Heart right ventricle (tissue), 16 donors: ENCODE results near the gene SFMBT2. TPM values are rescaled to one million over a fixed set of nuclear protein-coding genes. Genes with fewer than 3 reads are reported as not detected.

Experiments
- ATAC-seq, 8 donors: fragments of 200-7000 bp; cut with Tn5 transposase; one replicate each; pipeline ENCODE4 v1.9.1; 2020; ENCODE audit warnings: mild to moderate bottlenecking in 8 of 8, moderate library complexity in 8 of 8, moderate number of reproducible peaks in 1 of 8
- DNase-seq, 2 donors: peaks; one replicate each; pipeline ENCODE4 v3.0.0-alpha.2; 2020
- H3K27ac ChIP-seq, 10 donors: fragments of 200-600 bp; sonication (generic) in 2 of 10; one replicate each; pipeline versions ENCODE4 v1.5.0 to v1.8.0; 2020 to 2022; ENCODE audit warnings: mild to moderate bottlenecking in 3 of 10
- H3K27me3 ChIP-seq, 7 donors: fragments of 200-600 bp; one replicate each; pipeline ENCODE4 v1.8.0; 2021 to 2022; ENCODE audit warnings: mild to moderate bottlenecking in 2 of 7
- H3K36me3 ChIP-seq, 9 donors: fragments of 200-600 bp; sonication (generic) in 1 of 9; one replicate each; pipeline versions ENCODE4 v1.5.0 to v1.8.0; 2020 to 2022; ENCODE audit warnings: mild to moderate bottlenecking in 2 of 9
- H3K4me1 ChIP-seq, 9 donors: fragments of 200-600 bp; sonication (generic) in 1 of 9; one replicate each; pipeline versions ENCODE4 v1.5.0 to v1.8.0; 2020 to 2022; ENCODE audit warnings: mild to moderate bottlenecking in 4 of 9
- H3K4me3 ChIP-seq, 10 donors: fragments of 200-600 bp; sonication (generic) in 2 of 10; one replicate each; pipeline versions ENCODE4 v1.5.0 to v1.8.0; 2020 to 2022; ENCODE audit warnings: mild to moderate bottlenecking in 7 of 10, moderate library complexity in 2 of 10
- H3K9me3 ChIP-seq, 11 donors: fragments of 200-600 bp in 10 of 11; sonication (generic) in 2 of 11; one replicate each; pipeline versions ENCODE4 v1.5.0 to v1.8.0; 2013 to 2022; ENCODE audit warnings: mild to moderate bottlenecking in 2 of 11, control low read depth in 1 of 11, moderate library complexity in 1 of 11
- WGBS, 2 donors: extraction: QIAGEN DNeasy Blood & Tissue Kit; methylation state at CpG; one replicate each; pipeline ENCODE4 v1.1.7; 2013; ENCODE audit warnings: inconsistent platforms in 1 of 2; 5-methylcytosine and 5-hydroxymethylcytosine counted together
- intact Hi-C, 10 donors: fragments of 100-400 bp; cut with DNase I; formaldehyde crosslinking; loops; one replicate each; pipeline versions ENCODE4 v1.11.1 to v1.14.2; 2022
- polyA plus RNA-seq, 2 donors: library from polyadenylated mRNA; stranded (reverse); fragments of 200-250 nt; gene quantifications; one replicate each; pipeline ENCODE4 v1.2.3, GENCODE V29; 2013
- total RNA-seq, 10 donors: library from RNA; stranded (reverse); fragmentation: NEBNext Ultra II Directional in 3 of 10; extraction: Animal tissue kit (Norgen Biotek cat#: 25700) in 3 of 10; gene quantifications; one replicate each; pipeline versions ENCODE4 v1.2.1 to v1.2.4, GENCODE V29; 2021 to 2023
- TF ChIP-seq, protein P1 (sequence below), 9 donors: fragments of 200-600 bp; sonication (generic) in 2 of 9; IDR thresholded peaks; one replicate each; pipeline versions ENCODE4 v1.5.0 to v1.8.0; 2021 to 2022; ENCODE audit warnings: antibody characterized with exemption in 9 of 9, mild to moderate bottlenecking in 5 of 9, moderate library complexity in 1 of 9
- donor health status: Arrhythmogenic right ventricular cardiomyopathy.
- donor health status: ischemic (EF 13 %, LVEDD 7.1; RV severe dilation, severe dysfunction).
- donor health status: healthy with polysubstance abuse.
- donor health status: DM: no; HTN: yes; CAD: no.
- donor health status: DM: no; HTN: no; CAD: no.
- donor health status: ischemic (EF 25% LVEDD 6.9; RV normal size, moderate dysfunction).
- donor health status: ischemic (EF 25% LVEDD 5.7; RV mildly dilated, moderate dysfunction).
- donor health status: healthy.
- donor health status: DM: yes; HTN: yes; CAD: no.
- donor health status: Ischemic cardiomyopathy.
- donor health status: ischemic (EF 35%, LVEDD 5.7; RV mildly dilated, moderate dysfunction).
- donor health status: nonischemic (EF 11% LVEDD 7.7; RV severe dilation, severe dysfunction).
- donor health status: DM: yes; HTN: yes; CAD: no.
- donor health status: PGD.
- donor health status: ischemic (EF 29% LVEDD 5.4; RV normal size, mild dysfunction).
- donor health status: nonischemic (EF 23%, LVEDD 6.1; RV moderate dilation, normal function).

The SFMBT2 gene
- total and polyA plus RNA-seq, 12 donors: 4.1 to 14.2 (median 10.0) TPM

DNA sequence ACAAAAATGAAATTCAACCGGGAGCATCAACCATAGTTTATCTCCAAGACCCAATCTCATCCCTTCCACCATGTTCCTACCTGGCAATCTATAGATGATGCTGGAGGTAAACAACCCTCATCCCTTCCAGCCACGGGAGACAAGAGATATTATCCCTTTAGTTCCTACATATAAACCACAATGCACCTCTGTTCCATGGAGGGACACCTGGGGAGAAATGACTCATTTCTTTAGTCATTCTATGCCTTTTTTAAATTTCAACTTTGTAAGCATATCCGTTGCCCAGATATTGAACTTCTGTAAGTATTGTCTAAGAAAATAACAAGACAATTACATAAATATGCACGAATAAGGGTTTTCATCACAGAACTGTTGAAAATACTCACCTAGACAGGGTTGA lies 15.5 kb upstream of the SFMBT2 start:
- no peak overlapping the region for H3K27ac ChIP-seq
- H3K36me3 ChIP-seq: no peaks in the 10 kb centered on the region
- H3K9me3 ChIP-seq: no peaks in the 10 kb centered on the region
- H3K4me1 ChIP-seq: no peaks in the 10 kb centered on the region
- no peak overlapping the region for H3K4me3 ChIP-seq
- ATAC-seq: no peak
- TF ChIP-seq, protein P1, sequence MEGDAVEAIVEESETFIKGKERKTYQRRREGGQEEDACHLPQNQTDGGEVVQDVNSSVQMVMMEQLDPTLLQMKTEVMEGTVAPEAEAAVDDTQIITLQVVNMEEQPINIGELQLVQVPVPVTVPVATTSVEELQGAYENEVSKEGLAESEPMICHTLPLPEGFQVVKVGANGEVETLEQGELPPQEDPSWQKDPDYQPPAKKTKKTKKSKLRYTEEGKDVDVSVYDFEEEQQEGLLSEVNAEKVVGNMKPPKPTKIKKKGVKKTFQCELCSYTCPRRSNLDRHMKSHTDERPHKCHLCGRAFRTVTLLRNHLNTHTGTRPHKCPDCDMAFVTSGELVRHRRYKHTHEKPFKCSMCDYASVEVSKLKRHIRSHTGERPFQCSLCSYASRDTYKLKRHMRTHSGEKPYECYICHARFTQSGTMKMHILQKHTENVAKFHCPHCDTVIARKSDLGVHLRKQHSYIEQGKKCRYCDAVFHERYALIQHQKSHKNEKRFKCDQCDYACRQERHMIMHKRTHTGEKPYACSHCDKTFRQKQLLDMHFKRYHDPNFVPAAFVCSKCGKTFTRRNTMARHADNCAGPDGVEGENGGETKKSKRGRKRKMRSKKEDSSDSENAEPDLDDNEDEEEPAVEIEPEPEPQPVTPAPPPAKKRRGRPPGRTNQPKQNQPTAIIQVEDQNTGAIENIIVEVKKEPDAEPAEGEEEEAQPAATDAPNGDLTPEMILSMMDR (IDR thresholded peaks at IDR 0.05): no peak
- WGBS, 2 donors: 81 to 82% methylated on average over 4 of the region's 4 CpGs
- peaks cover 0 to 39% (median 8%) of the 10 kb centered on the region in 7 donors for H3K27me3 ChIP-seq
- intact Hi-C loops: loop anchor here in 1 of 10 donors (10.0 kb wide), 1 partner anchor 742 kb away; no protein-coding TSS in a partner anchor
- no peak for DNase-seq

DNA sequence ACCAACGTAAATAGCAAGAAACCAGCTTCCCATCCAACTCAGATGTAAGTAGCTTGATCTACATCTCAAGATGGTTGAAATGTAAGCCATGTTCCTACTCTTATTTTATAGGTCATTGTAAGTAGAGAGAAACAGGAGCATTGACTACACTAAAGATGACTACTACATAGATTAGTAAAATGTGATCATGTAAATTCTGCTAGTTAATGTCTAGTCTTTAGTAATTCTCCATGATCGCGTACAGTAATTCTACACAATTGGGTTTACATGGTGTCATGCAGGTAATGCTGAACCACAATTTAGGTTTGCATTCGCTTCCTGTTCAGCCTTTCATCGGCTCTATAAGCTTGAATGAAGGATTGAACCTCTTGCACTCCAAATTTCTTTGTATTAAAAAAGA lies 14.9 kb upstream of the SFMBT2 start:
- intact Hi-C loops: loop anchor here in 1 of 10 donors (10.0 kb wide), 1 partner anchor 741 kb away; no protein-coding TSS in a partner anchor
- peaks cover 0 to 39% (median 8%) of the 10 kb centered on the region in 7 donors for H3K27me3 ChIP-seq

DNA sequence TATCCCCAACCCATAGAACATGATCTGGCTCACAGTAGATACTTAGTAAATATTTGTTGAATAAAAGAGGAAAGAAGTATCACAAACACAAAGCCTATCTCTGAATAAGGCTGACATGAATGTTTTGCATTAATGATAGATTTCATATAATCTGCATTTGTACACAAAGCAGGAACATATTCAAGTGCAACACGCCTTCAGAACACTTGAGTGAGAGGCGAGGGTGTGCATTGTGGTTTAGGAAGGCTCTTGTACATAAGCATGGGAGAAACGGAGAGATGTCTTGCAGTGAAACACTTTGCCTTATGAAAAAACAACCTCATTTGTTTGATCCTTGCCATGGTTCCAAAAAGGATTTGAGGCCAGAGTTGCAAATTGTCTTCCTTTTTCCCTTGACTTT lies 14.1 kb upstream of the SFMBT2 start:
- ATAC-seq (no peak), DNase-seq (no peak)
- Histone ChIP-seq H3K27me3 (peaks cover 0 to 43% (median 12%) of the 10 kb centered on the region in 7 donors), H3K4me3 (no peak overlapping the region), H3K36me3 (no peaks in the 10 kb centered on the region), H3K9me3 (no peaks in the 10 kb centered on the region), H3K27ac (no peak overlapping the region), H3K4me1 (no peaks in the 10 kb centered on the region)
- TF ChIP-seq, protein P1 (IDR thresholded peaks at IDR 0.05): no peak
- 87 to 93% methylated on average over 3 of the region's 3 CpGs for WGBS, 2 donors
- intact Hi-C loops: loop anchor here in 1 of 10 donors (10.0 kb wide), 1 partner anchor 740 kb away; no protein-coding TSS in a partner anchor

More for the DNA sequence above, 14.9 kb upstream of the SFMBT2 start:
- WGBS, 2 donors: 96 to 97% methylated on average over 5 of the region's 5 CpGs
- no peaks in the 10 kb centered on the region for H3K36me3 ChIP-seq
- no peaks in the 10 kb centered on the region for H3K4me1 ChIP-seq
- TF ChIP-seq, protein P1 (IDR thresholded peaks at IDR 0.05): no peak
- DNase-seq: no peak
- H3K9me3 ChIP-seq: no peaks in the 10 kb centered on the region
- no peak overlapping the region for H3K4me3 ChIP-seq
- ATAC-seq: no peak
- no peak overlapping the region for H3K27ac ChIP-seq

DNA sequence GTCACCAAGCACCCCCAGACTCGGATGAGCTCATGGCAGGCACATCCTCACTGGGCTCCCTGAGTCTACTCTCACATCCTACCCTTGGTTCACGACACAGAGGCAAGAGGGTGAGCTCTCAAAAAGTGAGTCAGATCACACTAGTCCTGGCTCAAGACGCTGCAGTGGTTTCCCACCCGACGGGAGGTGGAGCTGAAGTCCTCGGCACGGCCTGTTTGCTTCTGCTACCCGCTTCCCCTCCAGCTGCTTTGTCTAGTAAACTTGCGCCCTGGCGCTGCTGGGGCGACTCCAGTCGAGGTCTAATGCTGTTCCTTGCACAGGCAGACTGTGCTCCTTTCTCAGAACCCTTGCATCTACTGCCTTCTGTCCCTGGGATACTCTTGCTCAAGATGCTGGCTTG lies 13.5 kb upstream of the SFMBT2 start:
- intact Hi-C loops: loop anchor here in 1 of 10 donors (10.0 kb wide), 1 partner anchor 740 kb away; no protein-coding TSS in a partner anchor
- no peak overlapping the region for H3K4me3 ChIP-seq
- H3K27me3 ChIP-seq: peaks cover 0 to 44% (median 12%) of the 10 kb centered on the region in 7 donors
- no peaks in the 10 kb centered on the region for H3K4me1 ChIP-seq
- TF ChIP-seq, protein P1 (IDR thresholded peaks at IDR 0.05): no peak
- WGBS, 2 donors: 59% methylated on average over 12 of the region's 12 CpGs
- no peaks in the 10 kb centered on the region for H3K36me3 ChIP-seq
- ATAC-seq (no peak), DNase-seq (no peak)
- H3K27ac ChIP-seq: no peak overlapping the region
- H3K9me3 ChIP-seq: no peaks in the 10 kb centered on the region
